HG03439 (cell line): ENCODE data around the gene CDON.
A peak's percentile ranks its signal among the peaks of the same experiment; 100 is the strongest.

Source experiments
- ATAC-seq: cut with Tn5 transposase; IDR thresholded peaks from one replicate; pipeline ENCODE4 v1.9.1; 2021; ENCODE audit warnings: mild to moderate bottlenecking, moderate library complexity; ENCODE audit not compliant: unreplicated experiment

The CDON gene

GRCh38 chr11:126082251-126083109, 19.8 kb upstream of the CDON start:
- ATAC-seq, result no peak

DNA sequence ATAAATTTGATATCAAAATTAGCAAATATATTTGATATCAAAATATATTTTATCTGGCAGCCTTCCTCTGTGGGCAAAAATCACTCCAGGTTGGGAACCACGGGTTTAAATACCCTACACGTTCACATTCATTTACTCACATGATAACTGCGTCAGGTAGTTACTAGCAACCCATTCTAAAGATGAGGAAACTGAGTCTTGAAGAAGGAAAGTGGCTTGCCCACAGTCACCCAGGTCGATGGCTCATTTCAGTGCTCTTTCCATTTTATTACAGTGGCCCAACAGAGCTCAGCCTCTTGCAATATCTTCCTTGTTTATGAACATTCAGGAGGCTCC, 19.2 kb upstream of the CDON start:
- no peak for ATAC-seq

GRCh38 chr11:126080161-126080941, 17.7 kb upstream of the CDON start:
- ATAC-seq, result no peak

DNA sequence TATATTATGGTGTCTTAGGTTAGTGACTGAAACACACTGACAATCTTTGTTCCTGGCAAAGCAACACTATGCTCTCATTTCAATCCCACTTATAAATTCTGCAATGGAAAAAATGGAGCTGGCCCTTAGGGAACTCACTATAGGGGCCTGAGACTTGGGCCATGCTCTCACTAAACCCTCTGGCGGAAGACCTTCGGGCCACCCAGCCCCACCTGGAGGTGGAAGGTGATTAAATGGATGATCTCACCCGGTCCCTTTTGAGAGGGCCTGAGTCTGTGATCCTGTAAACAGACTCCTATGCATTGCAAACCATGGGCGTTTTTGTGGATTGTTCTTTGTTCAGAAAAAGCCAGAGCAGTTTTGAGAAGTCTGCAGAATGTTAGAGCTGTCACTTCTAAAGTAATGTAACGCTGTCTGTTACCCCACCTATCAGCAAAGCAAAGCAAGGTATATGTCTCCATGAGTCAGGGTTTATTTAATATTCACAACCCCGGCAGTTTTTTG, 17.0 kb upstream of the CDON start:
- no peak for ATAC-seq

DNA sequence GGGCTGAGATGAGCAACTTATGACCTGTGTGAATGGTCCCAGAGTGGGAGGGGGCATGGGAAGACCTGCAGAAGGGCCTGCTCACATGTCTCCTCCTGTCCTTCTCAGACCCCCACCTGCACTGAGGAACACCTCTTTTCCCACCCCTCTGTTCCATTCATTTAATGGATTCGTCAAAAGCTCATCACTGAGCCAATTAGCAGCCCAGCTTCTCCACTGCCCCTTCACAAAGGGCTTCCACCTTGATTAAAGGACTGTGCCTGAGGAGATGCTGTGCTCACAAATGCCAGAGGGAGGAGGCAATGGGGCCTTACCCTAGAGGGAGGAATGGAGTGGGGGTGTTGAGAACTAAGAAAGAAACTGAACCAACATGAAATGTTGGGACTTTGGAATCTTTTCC, 14.0 kb upstream of the CDON start:
- no peak for ATAC-seq

DNA sequence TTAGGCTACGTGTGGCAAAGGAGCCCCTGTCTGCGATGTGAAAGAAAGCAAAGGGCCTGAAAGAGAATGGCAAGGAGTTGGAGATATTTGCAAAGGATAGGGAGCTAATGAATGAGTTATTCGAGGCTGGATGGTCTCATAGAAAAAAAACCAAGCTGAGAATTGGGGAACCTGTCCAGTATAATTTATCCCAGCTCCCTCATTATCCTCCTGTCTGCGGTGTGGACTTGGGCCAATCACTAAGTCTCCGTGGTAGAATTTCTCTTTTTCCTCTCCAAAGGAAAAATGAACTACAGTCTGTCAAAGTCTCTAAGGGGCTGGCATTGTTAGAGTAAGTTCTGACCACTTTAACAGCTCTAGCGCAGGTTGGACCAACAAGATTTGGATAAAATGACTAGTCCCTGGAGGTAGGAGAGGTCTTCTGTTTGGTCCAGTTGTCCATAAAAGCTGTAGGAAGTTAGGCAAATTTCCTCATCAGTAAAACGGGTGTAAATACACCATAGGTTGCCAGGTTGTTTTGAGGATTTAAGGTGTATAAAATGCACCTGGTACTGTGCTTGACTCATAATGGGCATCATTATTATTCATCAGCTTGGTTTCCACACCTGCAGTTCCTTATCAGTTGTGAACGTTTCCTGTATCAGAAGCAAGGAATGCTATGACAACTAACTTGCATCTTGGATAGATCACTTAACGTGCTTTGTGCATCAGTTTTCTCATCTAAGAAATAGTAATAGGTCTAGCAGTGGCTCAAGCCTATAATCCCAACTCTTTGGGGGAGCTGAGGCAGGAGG, 10.3 kb upstream of the CDON start:
- no peak for ATAC-seq

- ATAC-seq, result no peak
These were observed 9.6 kb upstream of the CDON start for GRCh38 chr11:126072141-126072741.

GRCh38 chr11:126063507-126063852, 814 bp upstream of the CDON start:
- no peak for ATAC-seq

- ATAC-seq, result peak; percentile 2
These were observed 673 bp downstream of the CDON start for GRCh38 chr11:126061707-126062678.

GRCh38 chr11:126060757-126061171, 1.9 kb downstream of the CDON start:
- ATAC-seq, result no peak

GRCh38 chr11:126059238-126059781, 3.4 kb downstream of the CDON start:
- ATAC-seq, result no peak

DNA sequence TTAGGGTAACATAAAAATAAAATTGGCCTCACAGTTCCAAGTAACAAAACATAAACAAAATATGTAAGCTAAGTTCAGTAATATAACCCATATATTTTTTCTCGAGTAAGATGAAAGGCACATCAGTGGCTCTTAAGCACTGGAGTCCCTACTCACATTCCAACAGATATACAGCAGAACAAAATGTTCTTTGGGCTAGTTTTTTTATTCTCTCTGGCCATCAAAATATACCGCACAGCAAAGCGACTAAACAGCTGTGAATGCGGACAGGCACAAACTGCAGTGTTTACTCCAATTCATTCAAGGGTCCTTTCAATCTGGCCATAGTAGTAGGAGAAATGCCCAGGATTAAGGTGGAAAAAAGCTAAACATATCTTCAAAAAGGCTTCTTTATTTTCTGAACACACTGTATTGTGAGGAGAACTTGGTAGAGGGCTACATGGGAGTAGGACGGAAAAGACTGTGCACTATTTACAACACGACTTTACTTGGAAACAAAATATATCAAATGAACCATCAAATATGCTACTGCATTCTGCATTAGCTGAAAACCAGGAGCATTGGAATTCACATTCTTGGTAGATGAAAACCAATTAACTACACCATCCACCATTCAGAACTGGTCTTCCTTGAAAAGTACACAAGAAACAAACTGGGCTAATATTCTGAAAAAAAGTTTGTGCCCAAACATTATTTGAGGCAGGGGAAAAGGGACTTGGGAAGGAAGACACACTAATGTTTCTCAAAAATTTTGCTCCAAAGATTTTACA, 4.4 kb downstream of the CDON start:
- ATAC-seq, result no peak

DNA sequence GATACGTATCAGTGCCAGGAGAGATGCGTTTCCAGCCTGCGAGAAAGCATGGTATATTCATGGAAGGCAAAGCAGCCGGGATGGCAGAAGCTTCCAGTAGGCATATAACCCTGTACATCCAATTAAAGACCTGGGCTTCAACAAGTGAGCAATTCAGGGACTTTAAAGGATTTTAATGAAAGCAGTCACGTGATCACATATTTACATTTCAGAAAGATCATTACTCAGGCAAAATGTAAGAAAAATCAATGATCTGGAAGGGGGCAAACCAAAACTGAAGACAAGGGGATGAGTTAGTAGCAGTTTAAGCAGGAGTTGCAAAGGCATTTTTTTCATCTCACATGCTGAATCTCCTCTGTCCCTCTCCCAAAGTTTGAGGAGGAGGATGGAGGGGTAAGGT, 7.8 kb downstream of the CDON start:
- no peak for ATAC-seq

DNA sequence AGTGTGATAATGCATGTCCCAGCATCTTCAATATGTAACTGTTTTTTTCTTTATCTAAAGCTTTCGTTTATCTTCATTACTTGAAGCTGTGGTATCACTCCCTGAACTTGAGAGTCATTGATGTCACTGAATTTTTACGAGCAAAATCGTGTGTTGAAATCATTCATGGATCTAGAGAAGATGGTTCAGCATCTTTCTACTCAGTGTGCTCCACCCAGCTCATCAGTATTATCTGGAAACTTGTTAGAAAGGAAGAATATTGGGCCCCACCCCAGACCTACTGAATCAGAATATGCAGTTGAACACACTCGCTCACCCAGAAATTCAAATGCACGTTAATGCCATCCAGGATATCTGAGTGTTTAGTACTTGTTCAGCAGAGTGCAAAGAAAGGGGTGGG, 8.3 kb downstream of the CDON start:
- no peak for ATAC-seq

DNA sequence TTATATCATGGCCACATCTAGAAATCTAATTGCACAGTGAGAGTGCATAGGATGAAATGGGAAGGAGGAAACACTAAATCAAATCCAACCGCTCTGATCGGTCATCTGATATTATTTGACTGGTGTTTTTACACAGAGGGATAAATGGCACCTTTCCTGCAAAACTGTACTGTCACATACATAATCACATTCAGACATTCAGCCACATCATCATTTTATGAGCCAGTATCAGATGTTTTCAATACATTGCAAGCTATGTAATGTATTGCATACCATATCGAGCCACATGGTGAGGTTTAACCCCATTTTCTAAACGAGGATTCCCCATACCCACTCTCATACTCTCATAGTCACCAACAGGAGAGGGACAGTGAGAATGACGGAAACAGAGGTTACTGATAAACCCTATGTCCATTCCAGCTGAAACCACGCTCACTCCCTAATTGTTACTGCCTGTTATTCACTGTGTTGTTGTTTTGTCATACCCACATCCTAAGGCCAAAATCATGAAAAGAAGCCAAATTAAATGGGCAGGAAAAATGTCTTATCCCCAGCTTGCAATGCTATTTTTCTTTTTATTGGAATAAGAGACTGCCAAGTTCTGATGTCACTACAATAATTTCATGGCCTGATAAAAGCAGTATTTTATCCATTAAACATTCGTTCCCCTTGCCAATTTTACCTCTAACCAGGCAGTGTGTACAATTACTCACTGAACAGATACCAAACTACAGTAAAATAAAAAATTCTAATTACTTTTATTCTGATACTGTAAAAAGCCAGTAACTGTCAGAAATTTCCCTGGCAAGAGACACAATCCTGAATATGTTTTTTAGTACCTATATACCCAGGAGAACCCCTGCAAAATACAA, 9.0 kb downstream of the CDON start:
- ATAC-seq, result no peak

- ATAC-seq, result no peak
These were observed 11.5 kb downstream of the CDON start for GRCh38 chr11:126051117-126051516.

GRCh38 chr11:126049159-126049558, 13.5 kb downstream of the CDON start:
- no peak for ATAC-seq

DNA sequence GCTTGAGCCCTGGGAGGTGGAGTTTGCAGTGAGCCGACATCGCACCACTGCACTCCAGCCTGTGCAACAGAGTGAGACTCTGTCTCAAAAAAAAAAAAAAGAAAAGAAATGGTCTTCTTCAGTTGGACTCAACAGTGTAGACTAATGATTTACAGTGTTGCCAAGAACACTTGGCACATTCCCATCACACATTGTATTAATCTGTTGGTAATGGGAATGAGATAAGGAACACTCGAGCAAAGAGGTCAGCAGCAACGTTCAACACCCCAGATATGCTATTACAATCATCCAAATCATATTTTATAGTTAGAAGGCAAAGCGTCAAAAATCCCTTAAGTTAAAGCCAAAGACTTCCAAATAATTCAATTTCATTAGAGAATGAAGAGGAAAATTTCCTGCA, 14.5 kb downstream of the CDON start:
- no peak for ATAC-seq
